GM18861 (cell line): ENCODE measurements around the gene PTPN20.

ENCODE experiments used
- ATAC-seq: cut with Tn5 transposase; IDR thresholded peaks from one replicate; pipeline ENCODE4 v1.9.1; 2021; ENCODE audit not compliant: unreplicated experiment

The PTPN20 gene

DNA sequence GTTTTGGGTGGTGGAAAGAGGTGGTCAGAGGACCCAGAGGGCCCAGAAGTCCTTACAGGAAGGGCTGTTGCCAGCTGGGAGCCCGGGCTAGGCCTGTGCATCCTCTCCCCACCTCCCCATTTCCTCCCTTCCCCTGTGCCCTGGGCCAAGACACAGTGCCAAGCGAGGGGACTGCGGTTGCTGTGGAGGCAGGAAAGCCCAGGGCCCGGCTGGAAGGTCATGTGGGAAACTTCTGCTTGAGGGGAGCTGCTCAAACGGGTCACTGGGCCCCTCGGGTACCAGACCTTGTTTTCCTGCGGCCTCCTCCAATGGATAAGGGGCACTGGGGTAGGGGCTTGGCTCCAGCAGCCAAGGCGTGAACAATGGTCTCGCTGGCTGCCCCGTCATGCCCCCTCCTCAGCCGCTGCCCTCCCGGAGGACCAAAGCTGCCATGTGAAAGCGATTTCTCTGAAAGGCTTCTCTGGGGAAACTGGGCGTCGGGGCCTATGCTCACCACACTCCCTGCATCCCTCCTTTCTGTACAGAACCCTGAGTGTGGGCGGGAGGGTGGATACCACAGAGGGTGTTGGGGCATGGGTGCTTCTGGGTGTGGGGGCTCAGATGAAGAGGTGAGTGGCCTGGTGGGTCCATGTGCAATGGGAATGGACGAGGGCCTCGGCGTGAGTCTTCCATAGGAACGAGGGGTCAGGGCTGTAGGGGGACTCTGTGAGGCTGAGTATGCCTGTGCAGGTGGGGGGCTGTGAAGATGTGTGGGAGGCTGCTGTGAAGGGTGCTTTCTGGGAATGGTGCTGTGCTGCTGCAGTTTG lies 135.3 kb downstream of the PTPN20 start:
- no peak for ATAC-seq

DNA sequence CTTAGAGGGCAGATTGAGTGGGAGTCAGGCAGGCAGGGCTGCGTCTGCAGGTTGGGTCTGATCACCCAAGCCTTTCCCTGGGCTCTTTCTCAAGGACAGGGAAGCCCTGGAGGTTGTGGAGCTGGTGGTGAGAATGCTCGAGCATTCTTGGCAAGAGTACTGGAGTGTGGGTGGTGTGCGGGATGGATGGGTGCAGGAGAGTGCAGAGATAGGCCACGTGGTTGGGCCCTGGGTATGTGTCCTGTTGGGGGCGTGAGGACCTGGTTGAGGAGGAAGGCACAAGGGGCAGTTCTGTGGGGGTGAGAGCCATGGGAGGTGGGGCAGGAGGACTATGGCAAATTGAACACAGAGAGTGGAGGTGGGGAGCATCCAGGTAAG lies 135.9 kb downstream of the PTPN20 start:
- no peak for ATAC-seq

DNA sequence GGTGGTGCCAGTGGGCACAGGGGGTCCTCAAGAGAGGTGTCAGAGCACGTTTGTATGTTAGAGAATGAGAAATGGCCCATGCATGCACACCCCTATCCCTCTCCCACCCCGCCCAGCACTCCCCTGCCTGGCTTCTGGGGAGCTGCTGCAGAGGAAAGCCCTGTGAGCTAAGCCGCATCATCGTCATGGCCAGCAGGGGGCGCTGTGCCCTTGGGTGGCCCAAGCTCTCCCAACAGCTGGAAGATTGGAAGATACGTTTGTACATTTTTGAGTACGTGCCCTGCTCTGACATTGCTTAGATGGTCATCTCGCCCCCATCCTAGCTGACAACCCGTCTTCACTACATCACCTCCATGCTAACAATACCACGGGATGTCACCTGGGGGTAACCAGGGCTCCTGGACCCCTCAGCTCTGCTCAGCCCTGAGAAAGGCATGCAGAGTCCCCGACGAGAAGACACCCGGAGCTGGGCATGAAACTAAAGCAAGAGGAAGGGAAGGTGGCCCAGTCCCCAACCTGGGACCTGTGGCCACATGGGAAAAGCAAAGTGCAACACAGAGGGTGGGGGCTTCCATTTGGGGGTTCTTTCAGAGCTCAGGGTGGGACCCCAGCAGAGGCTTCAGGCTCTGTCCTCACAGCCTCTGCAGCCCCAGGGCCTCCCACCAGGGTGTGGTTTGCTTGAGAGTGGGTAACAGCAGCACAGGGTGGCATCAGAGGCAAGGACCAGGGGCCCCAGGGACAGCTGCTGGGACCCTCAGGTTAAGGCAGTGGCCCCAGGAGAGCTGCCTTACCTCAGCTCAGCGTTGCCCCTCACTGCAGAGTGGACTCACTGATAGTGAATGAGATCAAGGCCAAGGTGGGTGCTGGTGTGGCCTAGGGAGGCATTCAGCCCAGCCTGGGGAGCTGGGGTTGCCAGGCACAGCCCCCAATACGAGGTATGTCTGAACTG lies 136.6 kb downstream of the PTPN20 start:
- no peak for ATAC-seq

DNA sequence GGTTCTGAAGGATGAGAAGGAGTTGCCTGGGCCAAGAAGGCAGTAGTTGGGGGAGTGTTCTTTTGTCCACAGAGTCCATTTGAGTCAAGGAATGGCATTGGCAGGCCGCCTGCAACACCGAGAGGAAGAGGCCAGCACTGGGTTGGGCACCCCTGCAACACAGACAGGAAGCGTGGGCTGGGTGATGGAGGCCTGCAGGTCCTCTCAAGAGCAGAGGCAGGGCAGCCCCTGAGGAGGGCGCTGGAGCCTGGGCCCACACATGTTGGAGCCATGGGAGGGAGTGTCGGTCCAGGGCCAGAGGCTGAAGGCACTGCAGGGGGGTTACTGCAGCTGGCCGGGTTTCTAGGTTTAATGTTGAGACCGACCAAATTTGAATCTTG lies 137.3 kb downstream of the PTPN20 start:
- no peak for ATAC-seq

DNA sequence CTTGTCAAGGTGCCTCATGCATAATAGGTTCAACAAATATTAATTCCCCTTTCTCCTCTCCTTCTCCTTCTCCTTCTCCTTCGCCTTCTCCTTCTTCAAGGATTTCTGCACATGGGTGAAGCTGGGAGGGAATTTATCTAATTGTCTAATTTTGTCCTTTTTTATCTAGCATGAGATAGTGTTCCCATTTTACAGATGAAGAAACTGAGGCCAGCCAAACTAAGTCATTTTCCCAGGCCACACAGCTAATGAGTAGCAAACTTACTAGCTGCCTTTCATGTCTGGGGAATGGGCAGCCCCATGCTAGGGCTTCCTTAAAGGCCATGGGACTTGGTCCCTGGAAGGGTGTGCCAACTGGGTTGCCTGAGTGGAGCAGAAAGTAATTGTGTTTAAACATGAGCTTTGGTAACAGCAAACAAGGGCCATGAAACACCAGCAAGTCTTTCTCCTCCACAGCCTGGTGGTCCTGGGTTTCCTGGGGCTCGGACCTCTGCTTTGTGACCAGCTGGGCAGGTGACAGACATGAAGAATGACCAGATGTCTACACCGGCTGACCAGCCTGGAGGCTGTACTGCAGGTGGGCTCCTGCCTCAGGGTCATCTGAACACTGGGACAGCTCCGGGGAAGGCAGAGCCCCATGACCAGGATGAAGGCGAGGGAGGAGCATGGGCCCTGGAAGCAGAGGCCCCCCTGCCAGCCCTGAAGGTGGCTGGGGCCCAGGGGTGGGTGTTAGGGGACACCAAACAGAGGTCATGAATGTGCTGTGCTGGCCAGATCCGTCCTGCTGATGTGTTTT lies 138.0 kb downstream of the PTPN20 start:
- ATAC-seq = no peak

DNA sequence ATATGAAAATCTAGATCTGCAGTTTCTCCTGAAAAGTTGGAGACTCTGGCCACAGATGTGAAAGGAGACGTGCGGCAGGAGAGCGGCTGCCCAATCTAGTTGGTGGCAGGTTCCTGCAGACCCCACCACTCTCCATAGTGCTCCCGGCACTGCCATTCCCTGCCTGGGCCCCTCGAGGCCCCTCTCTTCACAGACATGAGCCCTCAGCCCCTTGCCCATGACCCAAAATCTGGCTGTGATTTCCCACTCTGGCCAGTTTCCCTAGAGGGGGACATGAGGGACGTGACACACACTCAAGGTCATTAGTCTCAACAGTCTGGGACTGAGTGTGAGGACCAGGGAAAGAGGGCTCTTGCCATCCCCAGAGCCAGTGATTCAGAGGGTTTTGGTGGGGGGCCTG lies 138.7 kb downstream of the PTPN20 start:
- ATAC-seq = no peak

DNA sequence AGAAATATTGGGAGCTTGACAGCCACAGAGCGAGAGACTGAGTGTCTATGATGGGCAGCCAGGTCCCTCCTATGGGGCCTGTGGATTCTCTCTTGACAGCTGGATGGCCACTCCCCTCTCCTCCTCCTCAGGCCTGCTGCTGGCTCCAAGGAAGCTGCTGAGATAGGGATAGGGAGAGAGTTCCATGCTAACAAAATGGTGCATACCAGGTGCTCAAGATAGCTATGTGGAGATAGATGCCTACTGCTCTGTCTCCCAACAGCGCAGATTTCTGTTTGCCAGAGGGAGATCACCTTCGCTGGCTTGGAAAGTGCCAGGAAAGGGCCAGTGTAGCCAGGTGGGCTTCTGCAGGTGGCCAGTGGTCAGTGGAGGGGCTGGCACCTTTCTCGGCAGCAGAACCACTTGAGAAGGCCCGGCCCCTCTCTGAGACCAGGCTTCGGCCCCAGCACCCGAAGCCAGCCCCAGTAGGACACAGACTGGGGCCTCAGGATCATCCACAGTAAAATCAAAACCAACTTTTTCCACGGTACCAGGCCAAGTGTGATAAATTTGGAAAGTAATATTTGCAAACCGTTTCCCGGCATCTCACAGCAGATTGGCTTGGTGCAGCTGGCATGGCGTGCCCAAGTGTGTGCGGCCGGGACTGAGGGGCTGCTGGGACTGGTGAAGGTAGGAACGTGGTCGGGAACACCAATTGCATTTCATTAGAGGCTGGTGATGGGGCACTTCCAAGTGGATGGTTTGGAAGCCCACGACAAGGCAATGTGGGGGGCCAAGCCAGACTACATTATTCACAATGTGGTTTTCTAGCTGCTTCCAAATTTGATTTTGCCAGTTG lies 139.6 kb downstream of the PTPN20 start:
- no peak for ATAC-seq

DNA sequence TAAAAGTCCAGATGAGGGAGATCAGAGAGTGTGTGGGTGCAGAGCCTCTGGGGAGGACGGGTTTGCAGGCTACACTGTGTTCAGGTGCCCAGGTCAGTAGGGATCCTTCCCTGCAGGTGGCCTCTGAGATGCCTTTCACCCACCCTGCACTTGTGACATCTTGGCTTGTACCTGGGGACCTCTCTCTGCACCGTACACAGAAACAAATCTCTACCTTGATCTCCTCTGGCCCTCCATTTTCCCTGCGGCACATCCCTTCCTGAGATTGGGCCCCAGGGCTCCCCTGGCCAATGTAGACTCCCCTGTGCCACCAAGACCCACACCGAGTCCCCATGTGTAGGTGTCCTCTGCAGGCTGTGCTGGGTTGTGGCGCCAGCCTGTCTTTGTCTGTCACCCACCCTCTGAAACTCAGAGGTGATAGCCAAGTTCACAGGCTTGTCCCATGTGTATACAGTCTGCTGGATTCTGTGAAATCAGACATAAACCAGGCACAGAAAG lies 140.6 kb downstream of the PTPN20 start:
- ATAC-seq = no peak
